PC-3 (cell line): Measurements from ENCODE around the gene MYB.

Experiments
- EZH2 ChIP-seq: fragments of 300-600 bp; sonication (generic); IDR thresholded peaks from one replicate; pipeline ENCODE4 v1.6.1; 2017; ENCODE audit warnings: antibody characterized with exemption, mild to moderate bottlenecking, low read length; ENCODE audit not compliant: unreplicated experiment
- EZH2phosphoT487 ChIP-seq: fragments of 300-600 bp; sonication (generic); IDR thresholded peaks from 2 replicates; pipeline ENCODE4 v1.6.1; 2018; ENCODE audit warnings: mild to moderate bottlenecking, antibody characterized with exemption, low read length, borderline replicate concordance
- TF ChIP-seq, protein P1 (sequence below): fragments of 300-600 bp; sonication (generic); conservative IDR thresholded peaks from 2 replicates; pipeline ENCODE4 v1.5.1; 2017; ENCODE audit warnings: antibody characterized with exemption, low read depth, mild to moderate bottlenecking, low read length

GRCh38 chr6:135251498-135252441 lies 70.7 kb downstream of the MYB start:
- TF ChIP-seq, protein P1, sequence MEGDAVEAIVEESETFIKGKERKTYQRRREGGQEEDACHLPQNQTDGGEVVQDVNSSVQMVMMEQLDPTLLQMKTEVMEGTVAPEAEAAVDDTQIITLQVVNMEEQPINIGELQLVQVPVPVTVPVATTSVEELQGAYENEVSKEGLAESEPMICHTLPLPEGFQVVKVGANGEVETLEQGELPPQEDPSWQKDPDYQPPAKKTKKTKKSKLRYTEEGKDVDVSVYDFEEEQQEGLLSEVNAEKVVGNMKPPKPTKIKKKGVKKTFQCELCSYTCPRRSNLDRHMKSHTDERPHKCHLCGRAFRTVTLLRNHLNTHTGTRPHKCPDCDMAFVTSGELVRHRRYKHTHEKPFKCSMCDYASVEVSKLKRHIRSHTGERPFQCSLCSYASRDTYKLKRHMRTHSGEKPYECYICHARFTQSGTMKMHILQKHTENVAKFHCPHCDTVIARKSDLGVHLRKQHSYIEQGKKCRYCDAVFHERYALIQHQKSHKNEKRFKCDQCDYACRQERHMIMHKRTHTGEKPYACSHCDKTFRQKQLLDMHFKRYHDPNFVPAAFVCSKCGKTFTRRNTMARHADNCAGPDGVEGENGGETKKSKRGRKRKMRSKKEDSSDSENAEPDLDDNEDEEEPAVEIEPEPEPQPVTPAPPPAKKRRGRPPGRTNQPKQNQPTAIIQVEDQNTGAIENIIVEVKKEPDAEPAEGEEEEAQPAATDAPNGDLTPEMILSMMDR, result no peak
- no peak for TF ChIP-seq EZH2phosphoT487
- no peak for TF ChIP-seq EZH2
